Activated CD4-positive, alpha-beta T cell treated with anti-CD3 and anti-CD28 coated beads, Interleukin-2, amount 50 U/mL, for 16 hours (primary cell): ENCODE measurements around the gene EMC10.
"Not testable (repeated sequence)": the region's sequence is repeated elsewhere in the genome, so short reads cannot be mapped to it uniquely, and the experiment has no call there.

Experiments
- DNase-seq: peaks from one replicate; pipeline ENCODE4 v3.0.0-alpha.2; 2020

EMC10 gene

DNA sequence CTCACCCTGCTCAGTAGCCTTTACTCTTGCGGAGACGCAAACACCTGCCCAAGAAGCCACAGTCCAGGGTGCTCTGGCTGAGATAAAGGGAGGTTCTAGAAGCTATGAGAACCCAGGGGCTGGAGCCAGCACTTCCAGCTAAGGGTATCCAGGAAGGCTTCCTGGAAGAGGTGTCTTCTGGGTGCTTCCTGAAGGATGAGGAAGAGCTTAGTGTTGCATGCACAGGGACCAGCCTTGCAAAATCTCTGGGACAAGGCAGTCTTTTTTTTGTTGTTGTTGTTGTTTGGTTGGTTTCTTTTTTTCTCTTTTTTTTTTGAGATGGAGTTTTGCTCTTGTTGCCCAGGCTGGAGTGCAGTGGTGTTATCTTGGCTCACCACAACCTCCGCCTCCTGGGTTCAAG, 23.1 kb upstream of the EMC10 start:
- no peak for DNase-seq

DNA sequence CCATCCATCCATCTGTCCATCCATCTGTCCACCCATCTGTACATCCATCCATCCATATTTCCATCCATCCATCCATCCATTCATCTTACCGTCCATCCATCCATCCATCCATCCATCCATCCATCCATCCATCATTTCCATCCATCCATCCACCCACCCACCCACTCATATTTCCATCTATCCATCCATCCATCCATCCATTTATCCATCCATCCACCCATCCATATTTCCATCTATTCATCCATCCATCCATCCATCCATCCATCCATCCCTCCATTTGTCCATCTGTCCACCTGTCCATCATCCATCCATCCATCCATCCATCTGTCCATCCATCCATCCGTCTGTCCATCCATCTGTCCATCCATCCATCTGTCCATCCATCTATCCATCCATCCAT, 20.3 kb upstream of the EMC10 start:
- DNase-seq = no peak

DNA sequence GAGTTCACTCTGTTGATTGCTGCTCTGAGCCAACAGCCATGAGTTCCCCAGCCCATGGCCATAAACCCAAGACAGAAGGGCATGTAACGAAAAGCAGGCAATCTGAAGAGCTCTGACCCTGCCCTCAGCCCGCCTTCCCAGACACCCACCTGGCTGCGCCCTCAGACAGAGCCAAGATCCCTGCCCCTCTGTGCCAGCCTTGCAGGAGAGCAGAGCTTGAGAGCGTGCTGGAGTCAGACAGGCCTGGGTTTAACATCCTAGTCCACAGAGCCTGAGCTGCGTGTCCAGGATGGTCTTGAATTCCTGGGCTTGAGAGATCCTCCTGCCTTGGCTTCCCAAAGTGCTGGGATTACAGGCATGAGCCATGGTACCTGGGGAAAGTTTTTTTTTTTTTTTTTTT, 19.0 kb upstream of the EMC10 start:
- DNase-seq = no peak

DNA sequence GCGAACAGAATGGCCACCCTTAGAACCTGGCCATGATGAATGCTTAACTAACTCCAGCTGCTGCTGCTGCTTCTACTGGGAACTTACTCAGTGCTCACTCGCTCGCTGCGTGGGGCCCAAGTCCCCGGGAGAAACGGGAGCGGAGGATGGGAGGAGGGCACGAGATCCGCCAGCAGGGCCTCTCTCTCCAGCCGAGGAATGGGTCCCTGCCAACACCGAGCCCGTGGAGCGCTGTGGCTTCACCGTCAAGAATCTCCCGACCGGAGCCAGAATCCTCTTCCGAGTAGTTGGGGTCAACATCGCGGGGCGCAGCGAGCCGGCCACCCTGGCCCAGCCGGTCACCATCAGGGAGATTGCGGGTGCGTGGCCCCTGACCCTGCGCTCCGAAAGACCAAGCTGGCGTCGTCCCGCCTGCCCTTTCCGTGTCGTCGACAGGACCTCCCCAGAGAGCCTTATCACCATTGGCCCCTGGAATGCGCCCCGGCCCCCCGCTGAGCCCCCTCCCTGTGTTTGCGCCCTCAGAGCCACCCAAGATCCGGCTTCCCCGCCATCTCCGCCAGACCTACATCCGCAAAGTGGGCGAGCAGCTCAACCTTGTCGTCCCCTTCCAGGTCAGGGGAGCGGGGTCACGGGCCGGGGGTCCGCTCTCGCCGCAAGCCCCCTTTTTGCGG, 17.8 kb upstream of the EMC10 start:
- DNase-seq = no peak

DNA sequence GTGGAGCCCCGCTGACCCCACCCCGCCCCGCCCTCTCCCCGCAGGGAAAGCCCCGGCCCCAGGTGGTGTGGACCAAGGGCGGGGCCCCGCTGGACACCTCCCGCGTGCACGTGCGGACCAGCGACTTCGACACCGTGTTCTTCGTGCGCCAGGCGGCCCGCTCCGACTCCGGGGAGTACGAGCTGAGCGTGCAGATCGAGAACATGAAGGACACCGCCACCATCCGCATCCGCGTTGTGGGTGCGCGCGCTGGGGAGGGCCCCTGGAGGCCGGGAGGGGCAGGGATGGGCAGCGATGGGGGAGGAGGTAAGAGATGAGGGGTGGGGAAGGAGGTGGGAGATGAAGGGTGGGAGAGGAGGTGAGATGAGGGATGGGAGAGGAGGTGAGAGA, 17.2 kb upstream of the EMC10 start:
- DNase-seq = no peak

DNA sequence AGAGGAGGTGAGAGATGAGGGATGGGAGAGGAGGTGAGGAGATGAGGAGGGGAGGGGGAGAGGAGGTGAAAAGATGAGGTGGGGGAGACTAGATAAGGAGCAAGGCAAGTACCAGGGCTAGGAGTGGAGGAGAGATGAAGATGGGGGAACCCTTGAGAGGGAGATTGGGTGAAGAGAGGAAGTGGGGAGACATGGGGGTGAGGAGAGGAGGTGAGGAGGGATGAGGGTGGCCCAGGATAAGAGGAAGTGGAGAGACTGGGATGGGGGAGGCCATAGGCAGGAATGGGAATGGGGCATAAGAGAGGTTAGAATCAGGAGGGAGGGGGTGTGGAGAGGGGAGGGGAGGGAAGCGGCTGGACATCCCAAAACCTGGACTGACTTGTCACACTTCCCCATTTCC, 16.7 kb upstream of the EMC10 start:
- DNase-seq = no peak

DNA sequence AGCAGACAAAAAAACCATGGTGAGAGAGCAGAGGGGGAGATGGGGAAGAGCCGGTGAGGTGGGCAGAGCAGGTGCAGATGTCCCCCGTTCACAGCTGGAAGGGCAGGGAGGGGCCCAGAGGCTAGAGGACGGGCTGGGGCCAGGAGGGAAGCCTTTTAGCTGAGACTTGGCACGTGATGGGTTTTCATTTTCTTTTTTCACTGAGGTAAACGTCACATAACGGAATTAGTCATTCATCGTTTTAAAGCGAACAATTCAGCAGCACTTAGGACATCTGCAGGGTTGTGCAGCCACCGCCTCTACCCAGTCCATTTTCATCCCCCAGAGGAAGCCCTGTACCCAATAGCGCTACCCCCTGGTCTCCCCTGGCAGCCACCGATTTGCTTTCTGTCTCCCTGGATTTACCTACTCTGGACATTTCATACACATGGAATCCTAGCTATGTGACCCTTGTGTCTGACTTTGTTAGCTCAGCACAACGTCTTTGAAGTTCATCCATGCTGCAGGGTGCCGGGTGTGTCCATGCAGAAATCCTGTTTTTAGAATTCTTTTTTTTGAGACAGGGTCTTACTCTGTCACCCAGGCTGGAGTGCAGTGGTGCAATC, 16.0 kb upstream of the EMC10 start:
- peak; percentile 68 for DNase-seq

DNA sequence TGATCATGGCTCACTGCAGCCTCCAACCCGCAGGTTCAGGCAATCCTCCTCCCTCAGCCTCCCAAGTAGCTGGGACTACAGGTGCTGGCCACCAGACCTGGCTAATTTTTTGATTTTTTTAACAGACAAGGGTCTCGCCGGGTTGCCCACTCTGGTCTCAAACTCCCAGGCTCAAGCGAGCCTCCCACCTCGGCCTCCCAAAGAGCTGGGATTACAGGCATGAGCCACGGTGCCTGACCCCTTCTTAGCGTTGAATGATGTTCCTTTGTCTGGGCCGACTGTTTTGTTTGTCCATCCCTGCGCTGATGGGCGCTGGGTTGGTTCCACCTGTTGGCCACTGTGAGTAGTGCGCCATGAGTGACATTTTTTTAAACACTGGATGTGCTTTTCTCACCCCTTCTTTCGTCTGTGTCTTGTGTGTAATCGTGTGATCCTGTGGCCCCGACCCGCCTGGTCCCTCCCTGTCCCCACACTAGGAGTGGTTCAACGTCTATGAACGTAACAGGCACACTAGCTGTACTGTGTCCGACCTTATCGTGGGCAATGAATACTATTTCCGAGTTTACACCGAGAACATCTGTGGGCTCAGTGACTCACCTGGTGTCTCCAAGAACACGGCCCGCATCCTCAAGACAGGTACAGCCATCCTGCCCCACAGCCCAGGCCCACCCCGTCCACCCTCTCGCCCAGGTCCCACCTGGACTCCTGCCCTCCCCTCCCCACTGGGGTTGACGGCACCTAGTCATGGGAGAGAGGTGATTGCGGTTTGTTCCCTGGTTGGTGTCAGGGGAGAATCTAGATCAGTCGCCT, 15.0 kb upstream of the EMC10 start:
- DNase-seq = peak; percentile 74

DNA sequence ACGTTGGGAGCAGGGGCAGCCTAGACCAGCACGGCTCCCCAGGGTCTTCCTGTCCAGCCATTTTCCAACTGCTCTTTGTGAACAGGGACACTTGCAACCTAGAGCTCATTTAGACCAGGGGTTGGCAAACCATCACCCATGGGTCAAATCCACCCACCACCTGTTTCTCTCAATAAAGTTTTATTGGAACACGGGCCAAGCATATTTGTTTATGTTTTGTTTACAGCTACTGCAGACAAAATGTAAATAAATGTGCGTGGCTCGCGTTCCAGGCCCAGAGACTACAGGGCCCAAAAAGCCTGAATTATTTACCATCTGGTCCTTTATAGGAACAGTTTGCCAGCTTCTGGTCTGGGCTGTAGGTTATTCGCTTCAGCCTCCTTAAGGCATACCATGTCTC, 13.3 kb upstream of the EMC10 start:
- DNase-seq = no peak

DNA sequence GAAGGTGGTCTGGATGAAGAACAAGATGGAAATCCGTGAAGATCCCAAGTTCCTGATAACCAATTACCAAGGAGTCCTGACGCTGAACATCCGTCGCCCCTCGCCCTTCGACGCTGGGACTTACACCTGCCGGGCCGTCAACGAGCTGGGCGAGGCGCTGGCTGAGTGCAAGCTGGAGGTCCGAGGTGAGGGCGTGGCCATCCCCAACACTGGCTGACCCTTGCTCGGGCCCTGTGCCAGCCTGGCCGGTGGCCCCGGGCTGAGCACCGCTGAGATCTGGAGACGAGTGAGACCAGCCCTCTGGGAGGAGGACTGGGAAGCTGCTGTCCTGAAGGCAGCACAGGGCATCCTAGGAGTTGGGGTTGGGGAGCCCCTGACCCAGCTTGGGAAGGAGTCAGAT, 12.0 kb upstream of the EMC10 start:
- no peak for DNase-seq

DNA sequence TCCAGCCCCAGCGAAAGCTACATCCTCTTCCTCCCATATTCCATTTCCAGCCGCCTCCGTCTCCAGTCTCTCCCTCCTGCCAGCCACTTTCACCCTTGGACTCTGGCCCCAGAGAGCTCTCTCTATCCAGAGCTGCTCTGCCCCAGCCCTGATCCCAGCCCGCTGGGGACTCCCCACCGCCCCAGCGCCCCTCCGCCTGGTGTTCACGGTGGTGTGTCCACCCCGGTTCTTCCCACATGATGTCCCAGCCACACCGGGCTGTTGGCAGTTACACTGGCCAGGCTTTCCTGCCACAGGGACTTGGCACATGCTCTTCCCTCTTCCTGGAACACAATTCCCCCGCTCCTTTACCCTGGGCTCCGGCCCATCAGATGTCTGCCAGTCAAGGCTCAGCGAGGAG, 11.3 kb upstream of the EMC10 start:
- DNase-seq = no peak

DNA sequence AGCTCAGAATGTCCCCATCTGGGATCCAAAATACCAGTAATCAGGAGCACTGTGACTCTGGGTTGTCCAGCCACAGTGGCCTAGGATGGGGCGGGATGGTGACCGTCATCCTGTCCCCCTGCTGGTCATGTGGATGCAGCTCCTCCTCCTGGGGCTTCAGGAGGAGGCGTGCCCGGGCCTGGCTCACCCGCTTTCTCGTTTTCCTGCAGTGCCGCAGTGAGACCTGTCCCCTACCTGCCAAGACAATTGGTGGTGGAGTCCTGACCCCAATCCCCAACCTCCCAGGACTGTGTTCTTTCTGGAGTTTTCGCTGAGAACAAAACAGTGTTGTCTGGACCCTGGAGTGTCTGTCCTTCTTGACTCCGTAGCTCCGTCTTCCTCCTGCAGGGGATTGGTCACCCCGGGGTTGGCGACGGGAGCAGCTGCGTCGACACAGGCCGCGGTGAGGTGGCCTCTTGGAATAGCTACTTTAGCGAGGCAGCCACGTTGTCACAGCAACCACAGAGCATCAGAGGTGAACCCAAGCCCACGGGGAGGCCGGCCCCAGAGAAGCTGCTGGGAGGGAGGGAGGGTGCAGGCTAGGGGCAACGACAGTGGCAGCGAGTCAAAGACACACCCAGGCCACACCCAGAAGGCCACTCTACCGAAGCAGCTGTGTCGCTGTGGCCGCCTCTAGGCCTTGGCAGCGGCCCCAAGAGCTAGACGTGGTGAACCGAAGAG, 10.2 kb upstream of the EMC10 start:
- no peak for DNase-seq

DNA sequence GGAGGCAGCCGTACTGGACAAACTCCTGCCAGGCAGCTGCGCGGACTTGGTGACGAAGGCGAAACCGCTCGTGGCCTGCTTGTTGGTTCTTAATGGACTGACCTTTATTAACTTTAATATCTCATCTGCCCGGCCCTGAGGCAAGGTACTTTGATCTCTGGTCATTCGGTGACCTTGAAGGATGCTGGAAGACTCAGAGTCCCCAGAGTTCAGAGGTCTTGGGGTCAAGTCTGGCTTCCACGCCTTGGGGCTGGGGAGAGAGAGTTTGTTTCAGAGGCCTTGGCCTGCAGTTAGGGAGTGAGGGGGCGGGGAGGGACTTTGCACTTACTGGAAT, 9.6 kb upstream of the EMC10 start:
- no peak for DNase-seq

DNA sequence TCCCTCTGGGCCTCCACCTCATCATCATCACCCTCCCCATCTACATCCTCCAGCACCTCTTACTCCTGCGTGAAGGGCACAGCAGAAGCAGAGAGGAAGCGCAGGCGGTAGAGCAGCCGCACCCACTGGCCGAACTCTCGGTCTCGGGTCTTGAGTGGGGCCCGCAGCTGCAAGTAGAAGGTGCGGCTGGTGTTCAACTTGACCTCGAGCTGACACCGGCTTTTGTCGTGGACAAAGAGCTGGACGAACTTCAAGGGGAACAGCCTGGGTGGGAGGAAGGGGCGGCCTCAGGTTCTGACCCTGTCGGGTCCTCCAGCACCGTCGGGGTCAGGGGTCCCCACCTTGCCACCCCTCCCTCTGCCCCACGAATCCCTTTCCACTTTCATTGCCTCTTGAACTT, 8.7 kb upstream of the EMC10 start:
- no peak for DNase-seq

DNA sequence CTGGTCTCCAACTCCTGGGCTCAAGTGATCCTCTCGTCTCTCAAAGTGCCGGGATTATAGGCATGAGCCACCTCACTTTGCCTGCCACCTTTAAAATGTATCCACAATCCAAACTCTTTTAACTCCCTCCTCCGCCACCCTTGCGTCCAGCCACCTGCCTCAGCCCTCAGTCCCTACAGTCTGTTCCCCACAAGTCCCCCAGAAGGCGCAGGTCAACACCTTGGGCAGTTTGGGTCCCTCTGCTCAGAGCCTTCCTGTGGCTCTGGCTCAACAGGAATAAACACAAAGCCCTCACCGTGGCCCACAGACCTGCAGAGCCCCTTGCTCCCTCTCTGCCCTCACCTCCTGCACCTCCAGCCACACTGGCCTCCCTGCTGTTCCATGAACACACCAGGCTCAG, 7.5 kb upstream of the EMC10 start:
- no peak for DNase-seq

DNA sequence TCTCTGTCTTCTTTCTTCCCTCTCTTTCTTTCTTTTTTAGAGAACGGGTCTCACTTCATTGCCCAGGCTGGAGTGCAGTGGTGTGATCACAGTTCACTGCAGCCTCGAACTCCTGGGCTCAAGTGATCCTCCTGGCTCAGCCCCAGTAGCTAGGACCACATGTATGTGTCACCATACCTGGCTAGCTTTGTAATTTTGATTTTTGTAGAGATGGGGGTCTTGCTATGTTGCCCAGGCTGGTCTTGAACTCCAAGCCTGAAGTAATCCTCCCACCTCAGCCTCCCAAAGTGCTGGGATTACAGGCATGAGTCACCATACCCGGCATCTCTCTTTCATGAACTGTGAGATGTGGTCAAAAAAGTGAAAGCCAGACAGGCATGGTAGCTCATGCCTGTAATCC, 3.0 kb upstream of the EMC10 start:
- not testable (repeated sequence) for DNase-seq

DNA sequence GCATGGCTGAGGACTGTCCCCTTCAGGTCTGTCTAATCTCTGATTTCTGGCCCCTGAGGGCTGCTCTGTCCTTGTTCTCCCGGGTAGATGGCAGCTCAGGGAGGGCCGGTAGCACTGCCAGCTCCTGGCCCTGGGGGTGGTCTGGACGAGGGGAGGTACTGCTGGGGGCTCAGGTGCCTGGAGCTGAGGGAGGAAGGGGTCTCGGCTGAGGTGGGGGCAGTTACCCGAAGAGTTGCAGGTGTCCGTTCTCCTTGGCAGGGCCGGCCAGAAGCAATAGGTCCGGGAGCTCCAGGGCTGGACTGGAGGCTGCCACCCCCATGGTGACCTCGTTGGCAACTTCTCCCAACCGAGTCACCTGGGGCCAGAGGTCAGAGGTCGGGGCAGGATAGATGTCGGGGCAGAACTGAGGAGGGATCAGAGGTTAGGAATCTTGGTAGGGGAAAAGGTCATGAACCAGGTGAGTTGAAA, 1.2 kb upstream of the EMC10 start:
- no peak for DNase-seq

DNA sequence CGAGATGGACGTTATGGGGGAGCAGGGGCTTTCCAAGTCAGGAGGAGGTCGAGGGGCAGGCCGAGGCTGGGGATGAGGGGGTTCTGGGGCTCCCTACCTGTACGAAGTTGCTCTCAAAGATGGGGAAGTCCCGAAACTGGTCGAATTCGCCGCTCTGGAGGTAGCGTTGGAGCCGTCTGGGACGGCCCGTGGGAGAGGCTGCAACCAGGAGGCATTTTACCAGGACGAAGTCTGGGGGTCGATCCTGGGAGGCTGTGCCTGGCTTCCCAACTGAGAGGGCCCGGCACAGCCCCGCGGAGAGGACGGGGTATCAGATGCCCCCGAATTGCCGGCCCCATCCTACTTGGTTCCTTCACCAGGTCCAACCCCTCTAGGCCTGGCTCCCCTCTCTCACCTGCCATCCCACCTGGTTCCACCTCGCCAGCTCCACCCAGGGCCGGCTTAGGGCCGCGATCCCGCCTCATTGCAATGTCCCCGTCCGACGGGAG, 527 bp upstream of the EMC10 start:
- DNase-seq = no peak

DNA sequence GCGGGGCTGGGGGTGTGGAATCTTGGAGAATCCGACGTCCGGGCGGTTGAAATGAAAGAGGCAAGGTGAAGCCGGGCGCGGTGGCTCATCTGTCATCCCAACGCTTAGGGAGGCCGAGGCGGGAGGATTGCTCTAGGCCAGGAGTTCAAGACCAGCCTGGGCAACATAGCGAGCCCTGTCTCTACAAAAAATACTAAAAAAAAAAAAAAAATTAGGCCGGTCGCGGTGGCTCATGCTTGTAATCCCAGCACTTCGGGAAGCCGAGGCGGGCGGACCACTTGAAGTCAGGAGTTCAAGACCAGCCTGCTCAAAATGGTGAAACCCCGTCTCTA, 566 bp downstream of the EMC10 start:
- no peak for DNase-seq

DNA sequence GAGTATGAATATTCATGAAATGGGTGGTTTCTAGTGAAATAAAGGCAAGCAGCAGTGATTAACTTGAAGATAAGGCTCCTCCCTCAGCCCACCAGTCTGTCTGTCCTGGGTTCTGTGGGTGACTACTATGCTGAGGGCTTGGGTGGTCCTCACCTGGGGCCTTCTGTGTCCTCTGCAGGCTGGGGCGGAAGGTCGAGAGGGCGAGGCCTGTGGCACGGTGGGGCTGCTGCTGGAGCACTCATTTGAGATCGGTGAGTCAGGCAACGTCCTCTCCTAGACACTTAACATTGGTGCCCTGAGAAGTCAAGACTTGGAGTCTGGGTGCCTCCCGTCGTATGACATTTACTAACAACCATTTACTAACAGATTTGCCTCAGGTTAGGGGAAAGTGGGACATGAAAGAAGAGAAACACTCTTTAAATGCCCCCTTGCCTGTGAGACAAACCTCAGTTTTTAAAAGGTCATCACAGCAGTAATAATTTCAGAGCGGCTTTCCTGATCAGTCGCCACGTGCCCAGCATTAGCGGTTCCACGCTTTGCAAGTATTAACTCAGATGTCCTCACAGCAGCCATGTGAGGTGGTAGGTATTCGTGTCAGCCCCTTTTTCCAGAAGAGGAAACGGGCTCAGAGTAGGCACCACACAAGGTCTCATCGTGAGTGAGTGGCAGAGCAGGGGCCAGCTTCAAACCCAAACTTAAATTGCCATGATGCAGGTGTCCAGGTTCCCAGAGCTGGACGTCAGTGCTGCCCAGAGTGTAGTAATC, 1.6 kb downstream of the EMC10 start:
- no peak for DNase-seq

DNA sequence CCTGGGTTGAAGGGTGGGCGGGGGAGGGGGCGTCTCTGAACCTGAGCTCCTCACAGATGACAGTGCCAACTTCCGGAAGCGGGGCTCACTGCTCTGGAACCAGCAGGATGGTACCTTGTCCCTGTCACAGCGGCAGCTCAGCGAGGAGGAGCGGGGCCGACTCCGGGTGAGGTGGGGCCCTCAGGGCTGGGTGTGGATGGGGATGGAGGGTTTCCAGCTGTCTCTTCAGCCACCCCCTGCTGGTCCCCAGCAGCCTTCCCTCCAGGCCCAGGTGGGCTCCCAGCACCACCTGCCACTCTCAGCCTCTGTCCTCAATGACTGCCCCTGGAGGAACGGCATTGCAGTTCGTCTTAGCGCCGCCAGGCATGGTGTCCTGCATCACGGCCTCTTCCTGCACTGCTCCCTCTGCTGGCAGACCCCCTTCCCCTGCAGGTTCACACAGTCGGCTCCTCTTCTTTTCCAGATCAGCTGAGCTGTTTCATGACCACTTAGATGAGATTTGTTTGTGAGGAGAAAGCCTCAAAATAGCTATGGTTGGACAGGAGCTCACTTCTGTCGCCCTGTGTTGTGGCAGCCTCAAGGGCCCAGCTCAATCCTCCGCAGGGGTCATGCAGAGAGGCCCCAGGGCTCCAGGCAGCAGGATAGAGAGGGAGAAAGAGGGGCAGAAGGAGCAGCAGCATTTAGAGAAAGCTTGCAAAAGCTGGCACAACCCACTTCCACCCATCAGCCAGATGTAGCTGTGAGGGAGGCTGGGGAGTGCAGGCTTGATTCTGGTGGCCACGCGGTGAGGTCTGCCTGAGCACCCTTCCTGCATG, 2.8 kb downstream of the EMC10 start:
- DNase-seq = no peak

DNA sequence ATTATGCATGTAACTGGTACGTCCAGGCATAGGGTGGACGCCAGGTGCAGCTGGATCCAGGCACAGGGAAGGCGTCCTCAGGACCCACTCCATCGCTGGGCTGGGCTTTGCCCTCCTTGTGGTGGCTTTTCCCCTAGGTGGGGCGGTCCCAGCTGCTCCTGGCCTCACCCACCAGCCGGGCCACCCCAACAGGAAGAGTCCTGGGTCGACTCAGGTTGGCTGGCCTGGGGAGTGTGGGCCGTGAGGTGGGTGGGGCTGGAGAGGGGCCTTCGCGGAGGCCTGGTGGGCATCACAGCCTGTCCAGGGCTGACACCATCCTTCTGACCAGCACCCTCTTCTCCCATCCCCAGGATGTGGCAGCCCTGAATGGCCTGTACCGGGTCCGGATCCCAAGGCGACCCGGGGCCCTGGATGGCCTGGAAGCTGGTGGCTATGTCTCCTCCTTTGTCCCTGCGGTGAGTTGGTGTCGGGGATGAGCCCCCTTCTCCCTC, 3.5 kb downstream of the EMC10 start:
- no peak for DNase-seq
